Gastrocnemius medialis (tissue), 4 donors: ENCODE results near the gene NCEH1.

ENCODE experiments used
- CTCF ChIP-seq, 5 experiments: fragments of 450-650 bp in 3 of 5; fragments of 200-600 bp in 2 of 5; sonication (generic) in 2 of 5; IDR thresholded peaks in 4 of 5; conservative IDR thresholded peaks in 1 of 5; 1 replicate in 4 of 5; 2 replicates in 1 of 5; pipeline ENCODE4 v1.5.1; 2016 to 2019; ENCODE audit warnings: antibody characterized with exemption in 5 of 5, mild to moderate bottlenecking in 3 of 5, moderate library complexity in 3 of 5
- POLR2A ChIP-seq, 2 donors: fragments of 450-650 bp; IDR thresholded peaks; one replicate each; pipeline ENCODE4 v1.6.1; 2017; ENCODE audit warnings: antibody characterized with exemption in 2 of 2, mild to moderate bottlenecking in 2 of 2, moderate library complexity in 2 of 2

DNA sequence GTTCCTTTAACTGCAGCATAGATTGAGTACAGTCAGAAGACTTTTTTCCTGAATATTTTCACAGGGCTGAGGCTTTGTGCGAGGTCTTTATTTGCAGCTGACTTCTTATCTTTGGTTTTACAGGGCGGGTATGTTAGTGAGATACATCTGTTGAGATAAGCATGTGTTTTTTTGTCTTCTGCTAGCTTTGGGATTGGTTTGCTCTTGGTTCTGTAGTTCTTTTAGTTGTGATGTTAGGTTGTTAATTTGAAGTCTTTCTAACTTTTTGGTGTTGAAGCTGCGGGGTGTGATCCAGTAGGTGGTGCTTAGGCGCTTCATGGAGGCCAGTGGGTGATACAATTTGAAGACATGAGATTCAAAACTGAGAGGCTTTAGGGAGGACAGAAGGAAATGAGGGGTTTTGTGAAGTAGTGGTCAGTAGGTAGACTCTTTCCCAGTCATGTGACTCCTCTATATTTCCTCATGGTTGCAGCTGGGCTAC is 119.7 kb downstream of the NCEH1 start:
- TF ChIP-seq POLR2A (IDR thresholded peaks at IDR 0.05) (no peak), CTCF (IDR thresholded peaks at IDR 0.05 in 4 of 5, conservative IDR thresholded peaks at IDR 0.05 in 1 of 5) (no peak)
